ENCODE data around the gene EP400.

The EP400 gene

DNA sequence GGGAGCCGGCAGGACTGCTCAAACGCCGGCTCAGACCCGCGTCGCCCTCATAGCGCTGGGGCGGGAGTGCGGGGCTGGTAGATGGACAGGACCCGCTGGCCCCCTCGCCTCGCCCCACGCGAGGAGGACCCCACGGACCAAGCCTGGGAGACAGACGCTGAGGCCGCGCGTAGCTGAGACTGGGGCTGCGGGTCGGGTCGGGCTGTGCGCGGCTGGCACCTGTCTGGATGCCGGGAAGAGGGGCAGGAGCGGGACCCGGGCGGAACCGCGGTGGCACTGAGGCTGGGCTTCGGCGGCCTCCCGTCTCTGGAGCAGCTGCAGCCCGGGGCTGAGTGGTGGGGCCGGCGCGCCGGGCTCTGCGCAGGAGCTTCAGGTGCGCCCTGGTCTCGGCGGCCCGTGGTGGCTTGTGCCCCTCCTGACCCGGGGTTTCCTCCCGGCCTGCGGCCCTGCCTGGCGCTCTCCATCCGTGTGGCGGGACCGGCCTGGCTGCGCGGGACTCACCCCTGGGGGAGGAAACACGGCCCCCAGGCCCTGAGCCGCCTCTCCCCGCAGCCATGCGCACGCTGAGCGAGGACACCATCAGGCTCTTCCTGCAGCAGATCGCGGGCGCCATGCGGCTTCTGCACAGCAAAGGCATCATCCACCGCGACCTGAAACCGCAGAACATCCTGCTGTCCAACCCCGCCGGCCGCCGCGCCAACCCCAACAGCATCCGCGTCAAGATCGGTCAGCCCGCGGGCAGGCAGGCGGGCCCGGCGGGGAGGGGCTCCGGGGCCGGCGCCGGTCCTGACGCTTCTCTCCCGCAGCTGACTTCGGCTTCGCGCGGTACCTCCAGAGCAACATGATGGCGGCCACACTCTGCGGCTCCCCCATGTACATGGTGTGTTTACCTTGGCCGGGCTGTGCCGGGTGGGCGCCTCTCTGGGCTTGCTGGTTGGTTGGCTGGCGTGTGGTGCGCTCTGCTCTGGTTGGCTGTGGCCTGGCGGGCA is 41.4 kb upstream of the EP400 start:
- Histone ChIP-seq H3K4me1 (ENCODE audit: control insufficient read depth, insufficient read depth, low read length) (peaks cover 12% of the 10 kb centered on the region), H3K36me3 (ENCODE audit: control insufficient read depth, insufficient read depth, low read length) (peaks cover 24% of the 10 kb centered on the region), H3K9ac (ENCODE audit: low read length) (no peak overlapping the region)

GRCh38 chr12:131909081-131909751 is 40.5 kb upstream of the EP400 start:
- peaks cover 26% of the 10 kb centered on the region for H3K36me3 ChIP-seq (ENCODE audit: control insufficient read depth, insufficient read depth, low read length)
- peaks cover 12% of the 10 kb centered on the region for H3K4me1 ChIP-seq (ENCODE audit: control insufficient read depth, insufficient read depth, low read length)
- no peak overlapping the region for H3K27ac ChIP-seq (ENCODE audit: low read depth, low read length)
- no peaks in the 10 kb centered on the region for H3K27me3 ChIP-seq (ENCODE audit: control insufficient read depth, insufficient read depth, low read length)
- no peak overlapping the region for H3K4me3 ChIP-seq (ENCODE audit: low read length)
- H3K9ac ChIP-seq (ENCODE audit: low read length) = no peak overlapping the region

More for the DNA sequence above, 41.4 kb upstream of the EP400 start:
- Histone ChIP-seq H3K4me3 (ENCODE audit: low read length) (no peak overlapping the region), H3K27me3 (ENCODE audit: control insufficient read depth, insufficient read depth, low read length) (no peaks in the 10 kb centered on the region), H3K27ac (ENCODE audit: low read depth, low read length) (no peak overlapping the region)

- H3K4me3 ChIP-seq (ENCODE audit: low read length) = no peak overlapping the region
- no peak overlapping the region for H3K9ac ChIP-seq (ENCODE audit: low read length)
- H3K4me1 ChIP-seq (ENCODE audit: control insufficient read depth, insufficient read depth, low read length) = peaks cover 12% of the 10 kb centered on the region
- H3K27me3 ChIP-seq (ENCODE audit: control insufficient read depth, insufficient read depth, low read length) = no peaks in the 10 kb centered on the region
- H3K36me3 ChIP-seq (ENCODE audit: control insufficient read depth, insufficient read depth, low read length) = peaks cover 31% of the 10 kb centered on the region
- no peak overlapping the region for H3K27ac ChIP-seq (ENCODE audit: low read depth, low read length)
These were observed 40.0 kb upstream of the EP400 start for GRCh38 chr12:131909752-131910219.

GRCh38 chr12:131910302-131911027 is 39.3 kb upstream of the EP400 start:
- no peaks in the 10 kb centered on the region for H3K27me3 ChIP-seq (ENCODE audit: control insufficient read depth, insufficient read depth, low read length)
- peaks cover 38% of the 10 kb centered on the region for H3K36me3 ChIP-seq (ENCODE audit: control insufficient read depth, insufficient read depth, low read length)
- H3K4me3 ChIP-seq (ENCODE audit: low read length) = no peak overlapping the region

DNA sequence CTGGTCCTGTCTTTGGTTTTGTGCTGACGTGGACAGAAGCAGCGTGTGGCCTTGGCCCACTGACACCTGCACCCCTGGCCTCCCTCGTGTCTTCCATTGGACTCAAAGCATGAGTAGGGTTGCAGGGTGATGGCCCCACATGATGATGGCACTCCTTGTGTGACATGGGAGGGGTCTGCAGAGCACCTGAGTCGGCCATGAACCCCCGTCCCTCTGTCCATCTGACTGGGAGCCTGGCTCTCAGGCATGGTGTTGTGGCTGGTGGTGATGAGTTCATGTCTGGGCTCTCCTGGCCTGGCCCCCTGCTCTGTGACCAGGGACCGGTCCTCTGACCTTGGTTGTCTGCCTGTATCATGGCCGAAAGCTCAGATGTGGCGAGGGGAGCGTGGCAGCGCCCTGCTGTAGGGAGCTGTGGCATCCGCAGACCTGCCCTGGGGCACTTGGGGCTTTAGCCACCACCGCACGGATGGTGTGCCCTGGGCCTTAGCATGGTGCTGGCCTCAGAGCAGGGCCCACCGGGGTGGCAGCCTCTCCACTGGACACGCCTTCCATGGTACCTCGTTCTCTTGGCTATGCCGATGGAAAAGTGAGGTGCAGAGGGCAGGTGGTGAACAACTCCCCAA is 38.6 kb upstream of the EP400 start:
- Histone ChIP-seq H3K27me3 (ENCODE audit: control insufficient read depth, insufficient read depth, low read length) (no peaks in the 10 kb centered on the region), H3K27ac (ENCODE audit: low read depth, low read length) (no peak overlapping the region), H3K36me3 (ENCODE audit: control insufficient read depth, insufficient read depth, low read length) (peaks cover 44% of the 10 kb centered on the region), H3K4me1 (ENCODE audit: control insufficient read depth, insufficient read depth, low read length) (peaks cover 12% of the 10 kb centered on the region), H3K9ac (ENCODE audit: low read length) (no peak overlapping the region), H3K4me3 (ENCODE audit: low read length) (no peak overlapping the region)

More at GRCh38 chr12:131910302-131911027, 39.3 kb upstream of the EP400 start:
- peaks cover 12% of the 10 kb centered on the region for H3K4me1 ChIP-seq (ENCODE audit: control insufficient read depth, insufficient read depth, low read length)
- H3K27ac ChIP-seq (ENCODE audit: low read depth, low read length) = no peak overlapping the region
- H3K9ac ChIP-seq (ENCODE audit: low read length) = no peak overlapping the region

DNA sequence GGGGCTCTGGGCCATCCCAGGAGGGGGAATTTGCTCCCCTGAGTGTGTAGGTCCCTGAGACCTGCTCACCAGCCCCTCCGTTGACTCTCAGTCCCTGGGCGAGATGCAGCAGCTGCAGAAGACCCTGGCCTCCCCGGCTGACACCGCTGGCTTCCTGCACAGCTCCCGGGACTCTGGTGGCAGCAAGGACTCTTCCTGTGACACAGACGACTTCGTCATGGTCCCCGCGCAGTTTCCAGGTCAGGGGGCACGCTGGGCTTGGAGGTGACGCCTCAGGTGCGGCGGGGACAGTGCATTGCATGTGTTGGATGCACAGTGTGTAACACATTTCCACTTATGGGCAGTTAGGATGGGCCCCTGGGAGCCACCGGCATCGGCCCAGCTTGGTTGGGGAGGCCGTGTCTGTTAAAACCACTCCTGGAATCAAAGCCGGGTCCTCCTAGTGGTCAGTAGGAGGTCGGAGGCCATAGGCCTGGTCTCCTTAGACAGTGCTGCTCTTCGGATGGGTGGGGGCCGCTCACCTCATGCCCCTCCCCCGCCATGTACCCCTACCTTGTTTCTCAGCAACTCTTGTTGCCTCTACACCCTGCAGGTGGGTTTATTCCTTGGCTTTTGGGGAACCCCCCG is 37.8 kb upstream of the EP400 start:
- Histone ChIP-seq H3K36me3 (ENCODE audit: control insufficient read depth, insufficient read depth, low read length) (peaks cover 48% of the 10 kb centered on the region), H3K4me1 (ENCODE audit: control insufficient read depth, insufficient read depth, low read length) (peaks cover 12% of the 10 kb centered on the region)

DNA sequence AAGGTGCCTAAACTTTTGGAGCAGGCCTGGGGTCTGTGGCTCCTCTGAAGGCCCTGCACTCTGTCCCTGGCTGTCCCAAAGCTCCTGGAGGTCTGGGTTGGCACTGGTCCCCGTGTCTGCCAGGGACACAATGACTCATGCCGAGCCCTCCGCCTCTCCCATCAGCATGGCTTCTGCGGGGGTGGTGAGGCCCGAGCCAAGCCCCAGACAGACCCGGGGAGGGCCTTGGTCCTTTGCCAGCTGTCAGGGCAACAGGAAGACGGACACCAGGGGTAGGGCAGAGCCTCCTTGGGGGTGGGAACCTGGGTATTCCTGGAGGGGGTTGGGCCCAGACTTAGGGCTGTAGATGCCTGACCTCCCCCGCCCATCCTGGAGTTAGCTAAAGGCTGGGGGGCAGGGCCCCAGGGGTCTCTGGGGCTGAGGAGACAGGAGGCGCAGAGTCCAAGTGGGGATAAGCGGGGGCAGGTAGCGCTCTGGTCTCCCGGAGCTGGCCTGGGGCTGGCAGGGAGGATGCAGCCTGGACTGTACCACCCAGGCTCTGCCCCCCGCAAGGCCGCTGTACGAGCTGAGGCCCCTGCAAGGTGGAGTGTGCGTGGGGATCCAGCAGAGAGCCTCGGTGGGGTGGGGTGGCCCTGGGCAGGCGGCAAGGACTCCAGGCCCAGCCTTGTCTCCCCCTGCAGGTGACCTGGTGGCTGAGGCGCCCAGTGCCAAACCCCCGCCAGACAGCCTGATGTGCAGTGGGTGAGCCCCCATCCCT is 37.0 kb upstream of the EP400 start:
- Histone ChIP-seq H3K27me3 (ENCODE audit: control insufficient read depth, insufficient read depth, low read length) (no peaks in the 10 kb centered on the region), H3K36me3 (ENCODE audit: control insufficient read depth, insufficient read depth, low read length) (peaks cover 49% of the 10 kb centered on the region), H3K4me1 (ENCODE audit: control insufficient read depth, insufficient read depth, low read length) (peaks cover 12% of the 10 kb centered on the region), H3K9ac (ENCODE audit: low read length) (no peak overlapping the region), H3K27ac (ENCODE audit: low read depth, low read length) (peak overlapping the region; percentile 56), H3K4me3 (ENCODE audit: low read length) (no peak overlapping the region)

More for the DNA sequence above, 37.8 kb upstream of the EP400 start:
- peak overlapping the region; percentile 56 for H3K27ac ChIP-seq (ENCODE audit: low read depth, low read length)
- no peak overlapping the region for H3K9ac ChIP-seq (ENCODE audit: low read length)
- H3K27me3 ChIP-seq (ENCODE audit: control insufficient read depth, insufficient read depth, low read length) = no peaks in the 10 kb centered on the region
- H3K4me3 ChIP-seq (ENCODE audit: low read length) = no peak overlapping the region

DNA sequence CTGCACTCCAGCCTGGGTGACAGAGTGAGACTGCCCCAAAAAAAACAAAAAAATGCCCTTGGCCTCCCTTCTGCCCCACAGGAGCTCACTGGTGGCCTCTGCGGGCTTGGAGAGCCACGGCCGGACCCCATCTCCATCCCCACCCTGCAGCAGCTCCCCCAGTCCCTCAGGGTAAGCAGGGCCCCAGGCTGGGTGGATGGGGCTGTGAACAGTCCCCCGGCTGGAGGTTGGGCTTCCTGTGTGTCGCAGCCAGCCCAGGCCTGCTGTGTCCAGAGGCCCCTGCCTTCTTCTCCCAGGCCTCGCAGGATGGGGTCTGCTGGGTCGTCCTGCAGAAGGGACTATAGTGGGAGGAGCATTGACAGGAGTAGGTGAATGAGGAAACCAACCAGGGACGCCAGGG is 36.1 kb upstream of the EP400 start:
- no peak overlapping the region for H3K9ac ChIP-seq (ENCODE audit: low read length)
- no peaks in the 10 kb centered on the region for H3K27me3 ChIP-seq (ENCODE audit: control insufficient read depth, insufficient read depth, low read length)
- no peak overlapping the region for H3K4me3 ChIP-seq (ENCODE audit: low read length)
- peaks cover 50% of the 10 kb centered on the region for H3K36me3 ChIP-seq (ENCODE audit: control insufficient read depth, insufficient read depth, low read length)
- H3K27ac ChIP-seq (ENCODE audit: low read depth, low read length) = no peak overlapping the region
- H3K4me1 ChIP-seq (ENCODE audit: control insufficient read depth, insufficient read depth, low read length) = peaks cover 12% of the 10 kb centered on the region

- Histone ChIP-seq H3K9ac (ENCODE audit: low read length) (no peak overlapping the region), H3K27me3 (ENCODE audit: control insufficient read depth, insufficient read depth, low read length) (no peaks in the 10 kb centered on the region), H3K27ac (ENCODE audit: low read depth, low read length) (no peak overlapping the region), H3K4me3 (ENCODE audit: low read length) (no peak overlapping the region), H3K36me3 (ENCODE audit: control insufficient read depth, insufficient read depth, low read length) (peaks cover 47% of the 10 kb centered on the region), H3K4me1 (ENCODE audit: control insufficient read depth, insufficient read depth, low read length) (peaks cover 12% of the 10 kb centered on the region)
These were observed 35.5 kb upstream of the EP400 start for GRCh38 chr12:131914179-131914702.

- Histone ChIP-seq H3K27ac (ENCODE audit: low read depth, low read length) (no peak overlapping the region), H3K4me3 (ENCODE audit: low read length) (no peak overlapping the region), H3K36me3 (ENCODE audit: control insufficient read depth, insufficient read depth, low read length) (peaks cover 47% of the 10 kb centered on the region), H3K4me1 (ENCODE audit: control insufficient read depth, insufficient read depth, low read length) (peaks cover 12% of the 10 kb centered on the region), H3K27me3 (ENCODE audit: control insufficient read depth, insufficient read depth, low read length) (no peaks in the 10 kb centered on the region), H3K9ac (ENCODE audit: low read length) (no peak overlapping the region)
These were observed 34.6 kb upstream of the EP400 start for GRCh38 chr12:131915000-131915689.

Data from rectal smooth muscle tissue (tissue), 1 donor.